H9 (cell line): Measurements from ENCODE around the gene ERN1. TPM values are rescaled to one million over a fixed set of nuclear protein-coding genes. Genes with fewer than 3 reads are reported as not detected.

Experiments
- DNase-seq: peaks from one replicate; pipeline ENCODE4 v3.0.0-alpha.2; 2017
- H2AFZ ChIP-seq: one replicate; pipeline ENCODE4 v1.6.1; 2013; ENCODE audit warnings: mild to moderate bottlenecking, low read length, control low read depth, moderate library complexity
- H2AK5ac ChIP-seq: 2 replicates; pipeline ENCODE4 v1.6.1; 2013; ENCODE audit warnings: low read length, control low read depth, mixed read lengths; ENCODE audit not compliant: insufficient read length
- H2BK120ac ChIP-seq: one replicate; pipeline ENCODE4 v1.6.1; 2013; ENCODE audit warnings: low read depth, mild to moderate bottlenecking, low read length, control low read depth, inconsistent platforms; ENCODE audit not compliant: poor library complexity, severe bottlenecking
- H2BK12ac ChIP-seq: 2 replicates; pipeline ENCODE4 v1.6.1; 2013; ENCODE audit warnings: low read length, control low read depth, mixed read lengths, low read depth; ENCODE audit not compliant: insufficient read length
- H2BK15ac ChIP-seq: 2 replicates; pipeline ENCODE4 v1.6.1; 2013; ENCODE audit warnings: low read depth, low read length, control low read depth
- H2BK20ac ChIP-seq: one replicate; pipeline ENCODE4 v1.6.1; 2013; ENCODE audit warnings: low read depth, mild to moderate bottlenecking, low read length, control low read depth, inconsistent platforms; ENCODE audit not compliant: poor library complexity, severe bottlenecking
- H2BK5ac ChIP-seq: 2 replicates; pipeline ENCODE4 v1.6.1; 2013; ENCODE audit warnings: low read length, control low read depth, mixed read lengths; ENCODE audit not compliant: insufficient read length
- H3K14ac ChIP-seq: 2 replicates; pipeline ENCODE4 v1.6.1; 2013; ENCODE audit warnings: low read length, control low read depth; ENCODE audit not compliant: insufficient read depth
- H3K18ac ChIP-seq: 2 replicates; pipeline ENCODE4 v1.6.1; 2013; ENCODE audit warnings: low read depth, mild to moderate bottlenecking, mixed read lengths, low read length, control low read depth; ENCODE audit not compliant: insufficient read length
- H3K23ac ChIP-seq: 2 replicates; pipeline ENCODE4 v1.6.1; 2013; ENCODE audit warnings: low read length, control low read depth, mixed read lengths, low read depth; ENCODE audit not compliant: insufficient read length
- H3K23me2 ChIP-seq: 2 replicates; pipeline ENCODE4 v1.6.1; 2013; ENCODE audit warnings: low read depth, mild to moderate bottlenecking, mixed read lengths, low read length, control low read depth; ENCODE audit not compliant: insufficient read length, poor library complexity, severe bottlenecking
- H3K27ac ChIP-seq: 2 replicates; pipeline ENCODE4 v1.5.1; 2013; ENCODE audit warnings: low read length, control low read depth, mixed read lengths, low read depth; ENCODE audit not compliant: insufficient read length
- H3K27me3 ChIP-seq: 2 replicates; pipeline ENCODE4 v1.6.1; 2013; ENCODE audit warnings: low read length, control low read depth, inconsistent platforms; ENCODE audit not compliant: insufficient read depth
- H3K4ac ChIP-seq: 2 replicates; pipeline ENCODE4 v1.6.1; 2013; ENCODE audit warnings: low read depth, mild to moderate bottlenecking, control low read depth, inconsistent platforms, low read length, moderate library complexity
- H3K4me1 ChIP-seq: 2 replicates; pipeline ENCODE4 v1.6.1; 2013; ENCODE audit warnings: low read length, control low read depth, inconsistent platforms; ENCODE audit not compliant: insufficient read depth
- H3K4me2 ChIP-seq: 2 replicates; pipeline ENCODE4 v1.6.1; 2013; ENCODE audit warnings: low read length, control low read depth, mixed read lengths; ENCODE audit not compliant: insufficient read length, insufficient read depth
- H3K56ac ChIP-seq: 2 replicates; pipeline ENCODE4 v1.6.1; 2013; ENCODE audit warnings: low read depth, mild to moderate bottlenecking, mixed read lengths, low read length, control low read depth; ENCODE audit not compliant: insufficient read length
- H3K79me1 ChIP-seq: 2 replicates; pipeline ENCODE4 v1.6.1; 2013; ENCODE audit warnings: low read depth, mild to moderate bottlenecking, moderate library complexity, low read length, control low read depth, inconsistent platforms; ENCODE audit not compliant: insufficient read depth, poor library complexity, severe bottlenecking
- H3K79me2 ChIP-seq: 2 replicates; pipeline ENCODE4 v1.6.1; 2013; ENCODE audit warnings: low read length, control low read depth, inconsistent platforms; ENCODE audit not compliant: insufficient read depth
- H3K9ac ChIP-seq: 2 replicates; pipeline ENCODE4 v1.6.1; 2013; ENCODE audit warnings: low read length, control low read depth, mixed read lengths; ENCODE audit not compliant: insufficient read length; ENCODE audit errors: extremely low read depth
- H3K9me3 ChIP-seq: one replicate; pipeline ENCODE4 v1.6.1; 2013; ENCODE audit warnings: low read depth, low read length, inconsistent platforms; ENCODE audit not compliant: control insufficient read depth
- H3T11ph ChIP-seq: one replicate; pipeline ENCODE4 v1.6.1; 2013; ENCODE audit warnings: mild to moderate bottlenecking, low read length, control low read depth, inconsistent platforms
- H4K20me1 ChIP-seq: one replicate; pipeline ENCODE4 v1.6.1; 2013; ENCODE audit not compliant: control insufficient read depth, insufficient read length, insufficient read depth
- H4K5ac ChIP-seq: 2 replicates; pipeline ENCODE4 v1.6.1; 2013; ENCODE audit warnings: low read depth, mild to moderate bottlenecking, mixed read lengths, low read length, control low read depth; ENCODE audit not compliant: insufficient read length
- H4K8ac ChIP-seq: replicated peaks from 2 replicates; pipeline ENCODE4 v1.6.1; 2013; ENCODE audit warnings: low read length, control low read depth, mixed read lengths, low read depth; ENCODE audit not compliant: insufficient read length
- H4K91ac ChIP-seq: 2 replicates; pipeline ENCODE4 v1.6.1; 2013; ENCODE audit warnings: low read depth, mild to moderate bottlenecking, moderate library complexity, mixed read lengths, low read length, control low read depth; ENCODE audit not compliant: insufficient read length
- H3K27ac Mint-ChIP-seq, 3 experiments: 2 replicates in 2 of 3; 3 replicates in 1 of 3; pipeline ENCODE4 v1.8.0; 2020 to 2021; ENCODE audit warnings: mixed read lengths in 3 of 3, mild to moderate bottlenecking in 1 of 3, moderate library complexity in 1 of 3
- H3K27me3 Mint-ChIP-seq: 2 replicates; pipeline ENCODE4 v1.8.0; 2021; ENCODE audit warnings: low read depth, mild to moderate bottlenecking, moderate library complexity, mixed read lengths
- H3K36me3 Mint-ChIP-seq, 3 experiments: 2 replicates in 2 of 3; 3 replicates in 1 of 3; pipeline ENCODE4 v1.8.0; 2020 to 2021; ENCODE audit warnings: low read depth in 3 of 3, mixed read lengths in 3 of 3; ENCODE audit not compliant: insufficient read depth in 1 of 3
- H3K4me1 Mint-ChIP-seq, 2 experiments: 2 replicates each; pipeline ENCODE4 v1.8.0; 2020; ENCODE audit warnings: mixed read lengths in 2 of 2
- H3K4me3 Mint-ChIP-seq, 2 experiments: 2 replicates in 1 of 2; 3 replicates in 1 of 2; pipeline ENCODE4 v1.8.0; 2020 to 2021; ENCODE audit warnings: mild to moderate bottlenecking in 2 of 2, mixed read lengths in 2 of 2, moderate library complexity in 1 of 2
- H3K9me3 Mint-ChIP-seq, 2 experiments: 2 replicates in 1 of 2; 3 replicates in 1 of 2; pipeline ENCODE4 v1.8.0; 2020; ENCODE audit warnings: mild to moderate bottlenecking in 2 of 2, mixed read lengths in 2 of 2, moderate library complexity in 1 of 2
- WGBS: extraction: QIAGEN DNeasy Blood & Tissue Kit; methylation state at CpG from one replicate; pipeline ENCODE4 v1.1.7; 2013; ENCODE audit warnings: missing lambda C conversion rate, low lambda C conversion rate, mixed read lengths; ENCODE audit not compliant: insufficient read length; ENCODE audit errors: extremely low coverage; 5-methylcytosine and 5-hydroxymethylcytosine counted together
- total RNA-seq: library from RNA; stranded (reverse); gene quantifications from 2 replicates; pipeline ENCODE4 v1.2.1, GENCODE V29; 2021
- TF ChIP-seq, protein P1 (sequence below): fragments of 200-600 bp; sonication (generic); conservative IDR thresholded peaks from 3 replicates; pipeline ENCODE4 v1.8.0; 2021; ENCODE audit warnings: antibody characterized with exemption, mild to moderate bottlenecking

Gene ERN1
- total RNA-seq, 1 experiment from 2014 or later: 5.0 TPM

DNA sequence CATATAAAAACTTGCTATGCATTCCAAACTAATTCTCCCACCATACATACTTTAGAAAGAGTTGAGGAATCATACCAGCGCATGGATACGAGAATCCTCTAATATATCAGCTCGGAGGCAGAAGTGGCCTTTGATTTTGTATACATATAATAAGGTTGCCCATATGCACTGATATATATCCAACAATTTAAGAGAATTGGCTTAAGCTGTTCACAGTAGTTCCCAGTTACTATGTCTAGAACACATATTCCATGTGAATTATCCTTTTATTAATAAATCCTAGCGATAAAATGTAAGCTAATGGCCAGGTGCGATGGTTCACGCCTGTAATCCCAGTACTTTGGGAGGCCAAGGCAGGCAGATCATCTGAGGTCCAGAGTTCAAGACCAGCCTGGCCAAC, 19.3 kb upstream of the ERN1 start:
- no peaks in the 10 kb centered on the region for H3K79me1 ChIP-seq
- H3K27me3 ChIP-seq: no peaks in the 10 kb centered on the region
- no peak overlapping the region for H3T11ph ChIP-seq
- DNase-seq: no peak
- no peak overlapping the region for H3K14ac ChIP-seq
- H3K23ac ChIP-seq: no peak overlapping the region
- no peaks in the 10 kb centered on the region for H4K20me1 ChIP-seq
- peaks cover 7% of the 10 kb centered on the region for H3K23me2 ChIP-seq
- Mint-ChIP-seq H3K9me3 (no peaks in the 10 kb centered on the region), H3K4me1 (peaks cover 16 to 25% of the 10 kb centered on the region in 2 experiments), H3K36me3 (peaks cover 0 to 22% (median 18%) of the 10 kb centered on the region in 3 experiments; a peak in 6 of 7 replicates), H3K27me3 (no peaks in the 10 kb centered on the region), H3K4me3 (no peak overlapping the region), H3K27ac (no peak overlapping the region)
- TF ChIP-seq, protein P1, sequence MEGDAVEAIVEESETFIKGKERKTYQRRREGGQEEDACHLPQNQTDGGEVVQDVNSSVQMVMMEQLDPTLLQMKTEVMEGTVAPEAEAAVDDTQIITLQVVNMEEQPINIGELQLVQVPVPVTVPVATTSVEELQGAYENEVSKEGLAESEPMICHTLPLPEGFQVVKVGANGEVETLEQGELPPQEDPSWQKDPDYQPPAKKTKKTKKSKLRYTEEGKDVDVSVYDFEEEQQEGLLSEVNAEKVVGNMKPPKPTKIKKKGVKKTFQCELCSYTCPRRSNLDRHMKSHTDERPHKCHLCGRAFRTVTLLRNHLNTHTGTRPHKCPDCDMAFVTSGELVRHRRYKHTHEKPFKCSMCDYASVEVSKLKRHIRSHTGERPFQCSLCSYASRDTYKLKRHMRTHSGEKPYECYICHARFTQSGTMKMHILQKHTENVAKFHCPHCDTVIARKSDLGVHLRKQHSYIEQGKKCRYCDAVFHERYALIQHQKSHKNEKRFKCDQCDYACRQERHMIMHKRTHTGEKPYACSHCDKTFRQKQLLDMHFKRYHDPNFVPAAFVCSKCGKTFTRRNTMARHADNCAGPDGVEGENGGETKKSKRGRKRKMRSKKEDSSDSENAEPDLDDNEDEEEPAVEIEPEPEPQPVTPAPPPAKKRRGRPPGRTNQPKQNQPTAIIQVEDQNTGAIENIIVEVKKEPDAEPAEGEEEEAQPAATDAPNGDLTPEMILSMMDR: no peak
- H4K5ac ChIP-seq: no peak overlapping the region
- H2BK15ac ChIP-seq: no peak overlapping the region
- no peak overlapping the region for H2BK5ac ChIP-seq
- no peak overlapping the region for H4K91ac ChIP-seq
- H3K9me3 ChIP-seq: no peaks in the 10 kb centered on the region
- no peak overlapping the region for H2BK20ac ChIP-seq
- H3K27ac ChIP-seq: no peak overlapping the region
- H2BK12ac ChIP-seq: no peak overlapping the region
- H3K9ac ChIP-seq: no peak overlapping the region
- H3K56ac ChIP-seq: no peak overlapping the region
- no peak overlapping the region for H2BK120ac ChIP-seq
- no peak overlapping the region for H2AK5ac ChIP-seq
- no CpG with 5 or more reads among the region's 6 CpGs for WGBS
- no peak overlapping the region for H3K4me2 ChIP-seq
- no peak overlapping the region for H2AFZ ChIP-seq
- no peak overlapping the region for H3K4ac ChIP-seq
- H4K8ac ChIP-seq: no peak overlapping the region
- no peaks in the 10 kb centered on the region; the same call in 1 of the 2 replicates for H3K4me1 ChIP-seq
- H3K79me2 ChIP-seq: no peaks in the 10 kb centered on the region
- H3K18ac ChIP-seq: no peak overlapping the region
